GM12878 (cell line): ENCODE data around the gene INPP4B. TPM values are rescaled to one million over a fixed set of nuclear protein-coding genes. Genes with fewer than 3 reads are reported as not detected.

ENCODE experiments used
- ATAC-seq: fragments of 200-7000 bp; cut with Tn5 transposase; 3 replicates; pipeline ENCODE4 v1.9.1; 2020; ENCODE audit warnings: mild to moderate bottlenecking, moderate library complexity
- BruUV-seq: library from RNA; stranded (reverse); fragments of 400-500 nt; replicated peaks from 2 replicates; lab custom pipeline; 2021; lab: Mats Ljungman, UMichigan
- CTCF ChIA-PET: fragments of 300-600 bp; sonication (Branson Sonifier 250); formaldehyde crosslinking; extraction: SDS; loops from one replicate; lab custom pipeline; 2021; ENCODE audit warnings: inconsistent platforms; lab: Yijun Ruan, JAX
- POLR2A ChIA-PET: fragments of 350-600 bp; formaldehyde crosslinking; extraction: SDS; loops from one replicate; lab custom pipeline; 2021; ENCODE audit warnings: inconsistent platforms; lab: Charles Lee
- RAD21 ChIA-PET: fragments of 300-600 bp; sonication (Branson Sonifier 250); formaldehyde crosslinking; loops from one replicate; lab custom pipeline; 2023; ENCODE audit warnings: antibody characterized with exemption; ENCODE audit not compliant: unreplicated experiment; lab: Charles Lee
- SMC1A ChIA-PET: fragments of 300-600 bp; sonication (Branson Sonifier 250); formaldehyde crosslinking; loops from one replicate; lab custom pipeline; 2023; ENCODE audit not compliant: unreplicated experiment, uncharacterized antibody; lab: Charles Lee
- DNase-seq: peaks from one replicate; pipeline ENCODE4 v3.0.0-alpha.2; 2011; ENCODE audit warnings: low read depth, low spot score
- FAIRE-seq: peaks from 3 replicates; lab custom pipeline; 2011; peaks lifted over from hg19 to GRCh38; lab: Jason Lieb, UNC
- H2AFZ ChIP-seq: 2 replicates; pipeline ENCODE4 v1.6.0; 2011; ENCODE audit warnings: low read depth, low read length, control low read depth; ENCODE audit not compliant: control insufficient read depth
- H3K27ac ChIP-seq: 2 replicates; pipeline ENCODE4 v1.5.1; 2011; ENCODE audit warnings: control low read depth; ENCODE audit not compliant: control insufficient read depth, insufficient read depth
- H3K27me3 ChIP-seq, 2 experiments: replicated peaks in 1 of 2; 2 replicates each; pipeline versions ENCODE4 v1.6.0 to v1.6.1; 2011; ENCODE audit warnings: low read length in 1 of 2; ENCODE audit not compliant: control insufficient read depth in 2 of 2, insufficient read depth in 2 of 2
- H3K36me3 ChIP-seq, 2 experiments: 2 replicates each; pipeline ENCODE4 v1.5.1; 2011; ENCODE audit warnings: low read length in 1 of 2; ENCODE audit not compliant: control insufficient read depth in 2 of 2, insufficient read depth in 2 of 2
- H3K4me1 ChIP-seq: 2 replicates; pipeline ENCODE4 v1.6.1; 2011; ENCODE audit warnings: mild to moderate bottlenecking, low read length, moderate library complexity, mixed read lengths; ENCODE audit not compliant: control insufficient read depth, insufficient read depth
- H3K4me2 ChIP-seq: 2 replicates; pipeline ENCODE4 v1.6.0; 2011; ENCODE audit warnings: control low read depth; ENCODE audit not compliant: control insufficient read depth, insufficient read depth
- H3K4me3 ChIP-seq: fragments of 200-600 bp; sonication (generic); 2 replicates; pipeline ENCODE4 v1.5.1; 2016
- H3K79me2 ChIP-seq: 2 replicates; pipeline ENCODE4 v1.6.0; 2011; ENCODE audit warnings: low read length; ENCODE audit not compliant: control insufficient read depth, insufficient read depth
- H3K9ac ChIP-seq: 2 replicates; pipeline ENCODE4 v1.8.0; 2011; ENCODE audit warnings: low read length, control low read depth, mixed read lengths; ENCODE audit not compliant: control insufficient read depth, insufficient read depth
- H3K9me3 ChIP-seq: replicated peaks from 3 replicates; pipeline ENCODE4 v1.5.1; 2011; ENCODE audit warnings: mild to moderate bottlenecking, low read length; ENCODE audit not compliant: control insufficient read depth, insufficient read depth
- H4K20me1 ChIP-seq: 2 replicates; pipeline ENCODE4 v1.6.0; 2011; ENCODE audit not compliant: control insufficient read depth, insufficient read depth
- PML ChIP-seq: IDR thresholded peaks from 2 replicates; pipeline ENCODE4 v1.6.1; 2012; ENCODE audit warnings: low read length, inconsistent platforms
- RUNX3 ChIP-seq: IDR thresholded peaks from 2 replicates; pipeline ENCODE4 v1.6.1; 2012; ENCODE audit warnings: low read length, inconsistent platforms
- TARDBP ChIP-seq: IDR thresholded peaks from 2 replicates; pipeline ENCODE4 v1.6.1; 2016; ENCODE audit warnings: borderline replicate concordance
- ZBTB4 ChIP-seq: fragments of 450-650 bp; formaldehyde crosslinking; IDR thresholded peaks from 2 replicates; pipeline ENCODE4 v1.4.0; 2022; ENCODE audit warnings: mild to moderate bottlenecking, moderate library complexity
- WGBS: methylation state at CpG from one replicate; pipeline ENCODE4 v1.1.6; 2016; ENCODE audit warnings: low lambda C conversion rate; ENCODE audit not compliant: insufficient replicate concordance, insufficient coverage; ENCODE audit errors: missing lambda C conversion rate; 5-methylcytosine and 5-hydroxymethylcytosine counted together
- in situ Hi-C: fragments of 300-500 bp; cut with MboI; formaldehyde crosslinking; loops from 9 replicates; pipeline ENCODE4 v1.14.3; 2018; ENCODE audit warnings: mixed read lengths
- intact Hi-C: fragments of 100-400 bp; cut with micrococcal nuclease; formaldehyde crosslinking; loops from one replicate; pipeline ENCODE4 v1.14.2; 2022; ENCODE audit not compliant: unreplicated experiment
- polyA plus RNA-seq, 11 experiments: library from polyadenylated mRNA; depleted of rRNA in 4 of 11; unstranded in 6 of 11; stranded (reverse) in 5 of 11; fragments of >200 nt; fragmentation: Nextera tagmentation in 4 of 11; fragmentation: Illumina TruSeq in 1 of 11; extraction: Ambion mirVana in 4 of 11; extraction: Trizol in 1 of 11; gene quantifications; 1 replicate in 1 of 11; 2 replicates in 10 of 11; pipeline versions ENCODE4 v1.2.1 to v1.2.3, GENCODE V29; 2011 to 2016; ENCODE audit warnings: inconsistent platforms in 2 of 11, missing spikeins in 2 of 11, low read depth in 1 of 11
- total RNA-seq, 4 experiments: library from RNA; depleted of rRNA in 3 of 4; stranded (reverse); fragments of >200 nt in 3 of 4; fragmentation: Illumina TruSeq in 1 of 4; extraction: Trizol in 1 of 4; gene quantifications; 2 replicates each; pipeline versions ENCODE4 v1.2.1 to v1.2.3, GENCODE V29; 2013 to 2021

The INPP4B gene
- total and polyA plus RNA-seq, 10 of the 15 experiments (the other 5 are each of a cell fraction or from before 2014, with no cell fraction given): 0.53 to 11.2 (median 0.95) TPM

DNA sequence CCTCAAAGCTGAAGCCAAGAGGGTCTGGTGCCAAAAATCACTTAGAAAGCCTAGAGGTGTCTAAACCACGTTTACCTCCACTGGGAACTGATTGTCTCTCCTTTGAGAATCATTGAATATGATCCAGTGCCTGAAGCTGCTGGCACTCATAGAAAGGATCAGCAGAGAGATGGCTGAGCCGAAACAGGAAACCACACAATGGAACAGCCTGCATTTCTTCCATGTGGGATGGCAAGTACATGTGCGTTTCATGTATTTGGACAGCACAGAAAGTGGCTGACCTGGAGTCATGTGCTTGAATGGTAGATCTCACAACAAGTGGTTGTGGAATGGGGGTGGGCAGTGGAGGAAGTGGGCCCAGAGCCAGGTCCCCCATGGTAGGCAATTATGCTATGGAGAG lies 533.7 kb downstream of the INPP4B start:
- no peak overlapping the region for H3K4me3 ChIP-seq
- FAIRE-seq (no peak), DNase-seq (no peak), ATAC-seq (no peak)
- no peaks in the 10 kb centered on the region for H3K9me3 ChIP-seq
- ChIA-PET SMC1A (interaction anchor here (1.3 to 1.9 kb wide), 2 partner anchors 11 to 17 kb away, joined by 4 to 7 read pairs; no protein-coding TSS in a partner anchor), CTCF (interaction anchor here (0.9 kb wide), 1 partner anchor 50 kb away, joined by 3 read pairs; no protein-coding TSS in a partner anchor), RAD21 (no interaction called here), POLR2A (no interaction called here)
- no peak overlapping the region for H3K9ac ChIP-seq
- H3K27me3 ChIP-seq: no peaks in the 10 kb centered on the region
- no peak overlapping the region for H3K4me2 ChIP-seq
- intact Hi-C loops (no loop called here), in situ Hi-C loops (no loop called here)
- 30% methylated on average over 3 of the region's 3 CpGs for WGBS
- no peaks in the 10 kb centered on the region for H3K79me2 ChIP-seq
- H4K20me1 ChIP-seq: no peaks in the 10 kb centered on the region
- no peaks in the 10 kb centered on the region for H3K4me1 ChIP-seq
- BruUV-seq: no TSS peak
- H2AFZ ChIP-seq: no peak overlapping the region
- no peaks in the 10 kb centered on the region for H3K36me3 ChIP-seq
- TF ChIP-seq RUNX3 (no peak), ZBTB4 (no peak), TARDBP (no peak)
- H3K27ac ChIP-seq: no peak overlapping the region

- Histone ChIP-seq H3K79me2 (no peaks in the 10 kb centered on the region), H3K4me3 (no peak overlapping the region), H4K20me1 (no peaks in the 10 kb centered on the region), H3K9ac (no peak overlapping the region), H3K27me3 (no peaks in the 10 kb centered on the region), H3K9me3 (no peaks in the 10 kb centered on the region), H3K4me1 (no peaks in the 10 kb centered on the region), H2AFZ (no peak overlapping the region), H3K4me2 (no peak overlapping the region), H3K27ac (no peak overlapping the region), H3K36me3 (no peaks in the 10 kb centered on the region)
- RAD21 ChIA-PET: no interaction called here
- no TSS peak for BruUV-seq
- no peak for TF ChIP-seq PML
- DNase-seq (no peak), ATAC-seq (no peak), FAIRE-seq (no peak)
- intact Hi-C loops: no loop called here
- POLR2A ChIA-PET: no interaction called here
- SMC1A ChIA-PET: interaction anchor here (1.3 to 1.9 kb wide), 3 partner anchors 11 to 40 kb away, joined by 3 to 7 read pairs (median 4); no protein-coding TSS in a partner anchor
- CTCF ChIA-PET: interaction anchor here (1.1 kb wide), 1 partner anchor 16 kb away, joined by 3 read pairs; no protein-coding TSS in a partner anchor
- 20% methylated on average over 6 of the region's 6 CpGs for WGBS
- in situ Hi-C loops: no loop called here
Measured at GRCh38 chr4:142311916-142312315, 534.2 kb downstream of the INPP4B start.
